Stromal cell of bone marrow (primary cell): Measurements from ENCODE around the gene LOXL1.

Source experiments
- DNase-seq: peaks from one replicate; pipeline ENCODE4 v3.0.0-alpha.2; 2012; ENCODE audit warnings: low read depth

Gene LOXL1

GRCh38 chr15:73981761-73982221 lies 55.5 kb downstream of the LOXL1 start:
- no peak for DNase-seq

- DNase-seq: peak; percentile 92
Measured at GRCh38 chr15:73982222-73982962, 56.1 kb downstream of the LOXL1 start.

GRCh38 chr15:73983211-73983727 lies 57.0 kb downstream of the LOXL1 start:
- peak; percentile 72 for DNase-seq

GRCh38 chr15:73983773-73984172 lies 57.5 kb downstream of the LOXL1 start:
- DNase-seq: no peak

GRCh38 chr15:73984208-73984979 lies 58.1 kb downstream of the LOXL1 start:
- DNase-seq: no peak

- DNase-seq: no peak
Measured at GRCh38 chr15:73985101-73985873, 59.0 kb downstream of the LOXL1 start.

GRCh38 chr15:73986055-73986775 lies 60.0 kb downstream of the LOXL1 start:
- DNase-seq: no peak

GRCh38 chr15:73986776-73987056 lies 60.5 kb downstream of the LOXL1 start:
- no peak for DNase-seq

- no peak for DNase-seq
Measured at GRCh38 chr15:73987250-73987649, 61.0 kb downstream of the LOXL1 start.

- no peak for DNase-seq
Measured at GRCh38 chr15:73987681-73988444, 61.6 kb downstream of the LOXL1 start.

GRCh38 chr15:73988445-73988969 lies 62.2 kb downstream of the LOXL1 start:
- DNase-seq: no peak

GRCh38 chr15:73989001-73989798 lies 62.9 kb downstream of the LOXL1 start:
- peak; percentile 79 for DNase-seq

GRCh38 chr15:73990250-73991005 lies 64.2 kb downstream of the LOXL1 start:
- no peak for DNase-seq

GRCh38 chr15:73991260-73991659 lies 65.0 kb downstream of the LOXL1 start:
- peak; percentile 68 for DNase-seq

- DNase-seq: peak; percentile 85
Measured at GRCh38 chr15:73991726-73992593, 65.7 kb downstream of the LOXL1 start, which contains the start of gene STOML1. Gene STOML1 (minus strand): TSS chr15:73992295. CDS start chr15:73992223, 72 bp downstream.

GRCh38 chr15:73992594-73992898 lies 66.3 kb downstream of the LOXL1 start:
- no peak for DNase-seq

GRCh38 chr15:73993211-73993994 lies 67.1 kb downstream of the LOXL1 start:
- no peak for DNase-seq
